ENCODE results near the gene ZNF83.

Gene ZNF83

GRCh38 chr19:52669586-52669985 is 31.4 kb upstream of the ZNF83 start:
- H3K27me3 ChIP-seq (replicated peaks; ENCODE audit: insufficient read depth, low read length): no peaks in the 10 kb centered on the region
- no peak for DNase-seq
- no peak overlapping the region for H3K9ac ChIP-seq (ENCODE audit: low read length)
- no peak overlapping the region for H3K27ac ChIP-seq (ENCODE audit: low read length)
- H2AFZ ChIP-seq (ENCODE audit: low read length): no peak overlapping the region
- no peaks in the 10 kb centered on the region for H4K20me1 ChIP-seq (ENCODE audit: insufficient read depth, low read length)
- TF ChIP-seq EZH2 (optimal IDR thresholded peaks at IDR 0.05; ENCODE audit: low read depth, low read length): no peak
- TF ChIP-seq, protein P1, sequence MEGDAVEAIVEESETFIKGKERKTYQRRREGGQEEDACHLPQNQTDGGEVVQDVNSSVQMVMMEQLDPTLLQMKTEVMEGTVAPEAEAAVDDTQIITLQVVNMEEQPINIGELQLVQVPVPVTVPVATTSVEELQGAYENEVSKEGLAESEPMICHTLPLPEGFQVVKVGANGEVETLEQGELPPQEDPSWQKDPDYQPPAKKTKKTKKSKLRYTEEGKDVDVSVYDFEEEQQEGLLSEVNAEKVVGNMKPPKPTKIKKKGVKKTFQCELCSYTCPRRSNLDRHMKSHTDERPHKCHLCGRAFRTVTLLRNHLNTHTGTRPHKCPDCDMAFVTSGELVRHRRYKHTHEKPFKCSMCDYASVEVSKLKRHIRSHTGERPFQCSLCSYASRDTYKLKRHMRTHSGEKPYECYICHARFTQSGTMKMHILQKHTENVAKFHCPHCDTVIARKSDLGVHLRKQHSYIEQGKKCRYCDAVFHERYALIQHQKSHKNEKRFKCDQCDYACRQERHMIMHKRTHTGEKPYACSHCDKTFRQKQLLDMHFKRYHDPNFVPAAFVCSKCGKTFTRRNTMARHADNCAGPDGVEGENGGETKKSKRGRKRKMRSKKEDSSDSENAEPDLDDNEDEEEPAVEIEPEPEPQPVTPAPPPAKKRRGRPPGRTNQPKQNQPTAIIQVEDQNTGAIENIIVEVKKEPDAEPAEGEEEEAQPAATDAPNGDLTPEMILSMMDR (IDR thresholded peaks at IDR 0.05; ENCODE audit: low read length): no peak
- TF ChIP-seq EZH2phosphoT487 (IDR thresholded peaks at IDR 0.05; ENCODE audit: low read length): no peak
- H3K36me3 ChIP-seq (replicated peaks; ENCODE audit: insufficient read depth, low read length): no peaks in the 10 kb centered on the region
- H3K4me1 ChIP-seq (ENCODE audit: low read length): no peaks in the 10 kb centered on the region
- no peaks in the 10 kb centered on the region for H3F3A ChIP-seq (ENCODE audit: insufficient read depth, low read length)
- H3K4me2 ChIP-seq (ENCODE audit: low read depth, low read length): no peak overlapping the region
- no peaks in the 10 kb centered on the region for H3K79me2 ChIP-seq (ENCODE audit: low read length)
- no peaks in the 10 kb centered on the region for H3K9me3 ChIP-seq (replicated peaks; ENCODE audit: insufficient read depth, low read length)
- H3K9me2 ChIP-seq (replicated peaks; ENCODE audit: insufficient read depth, low read length): no peaks in the 10 kb centered on the region
- H3K4me3 ChIP-seq (ENCODE audit: low read length): no peak overlapping the region

GRCh38 chr19:52667972-52668371 is 29.8 kb upstream of the ZNF83 start:
- H3F3A ChIP-seq (ENCODE audit: insufficient read depth, low read length): no peaks in the 10 kb centered on the region
- no peaks in the 10 kb centered on the region for H3K4me1 ChIP-seq (ENCODE audit: low read length)
- H3K4me3 ChIP-seq (ENCODE audit: low read length): no peak overlapping the region
- H3K9me2 ChIP-seq (replicated peaks; ENCODE audit: insufficient read depth, low read length): no peaks in the 10 kb centered on the region
- H3K9ac ChIP-seq (ENCODE audit: low read length): no peak overlapping the region
- H3K79me2 ChIP-seq (ENCODE audit: low read length): no peaks in the 10 kb centered on the region
- H3K27me3 ChIP-seq (replicated peaks; ENCODE audit: insufficient read depth, low read length): no peaks in the 10 kb centered on the region
- no peaks in the 10 kb centered on the region for H4K20me1 ChIP-seq (ENCODE audit: insufficient read depth, low read length)
- no peaks in the 10 kb centered on the region for H3K9me3 ChIP-seq (replicated peaks; ENCODE audit: insufficient read depth, low read length)
- no peak for DNase-seq
- H3K4me2 ChIP-seq (ENCODE audit: low read depth, low read length): no peak overlapping the region
- H3K27ac ChIP-seq (ENCODE audit: low read length): no peak overlapping the region
- no peaks in the 10 kb centered on the region for H3K36me3 ChIP-seq (replicated peaks; ENCODE audit: insufficient read depth, low read length)
- TF ChIP-seq EZH2 (optimal IDR thresholded peaks at IDR 0.05; ENCODE audit: low read depth, low read length): no peak
- no peak overlapping the region for H2AFZ ChIP-seq (ENCODE audit: low read length)

- Histone ChIP-seq H3K27me3 (replicated peaks; ENCODE audit: insufficient read depth, low read length) (no peaks in the 10 kb centered on the region), H3K4me3 (ENCODE audit: low read length) (no peak overlapping the region), H3K27ac (ENCODE audit: low read length) (no peak overlapping the region), H3K9ac (ENCODE audit: low read length) (no peak overlapping the region), H4K20me1 (ENCODE audit: insufficient read depth, low read length) (no peaks in the 10 kb centered on the region), H2AFZ (ENCODE audit: low read length) (no peak overlapping the region), H3F3A (ENCODE audit: insufficient read depth, low read length) (no peaks in the 10 kb centered on the region), H3K4me1 (ENCODE audit: low read length) (no peaks in the 10 kb centered on the region), H3K9me3 (replicated peaks; ENCODE audit: insufficient read depth, low read length) (no peaks in the 10 kb centered on the region), H3K36me3 (replicated peaks; ENCODE audit: insufficient read depth, low read length) (no peaks in the 10 kb centered on the region), H3K79me2 (ENCODE audit: low read length) (no peaks in the 10 kb centered on the region), H3K4me2 (ENCODE audit: low read depth, low read length) (no peak overlapping the region), H3K9me2 (replicated peaks; ENCODE audit: insufficient read depth, low read length) (no peaks in the 10 kb centered on the region)
- TF ChIP-seq EZH2 (optimal IDR thresholded peaks at IDR 0.05; ENCODE audit: low read depth, low read length) (no peak), EZH2phosphoT487 (IDR thresholded peaks at IDR 0.05; ENCODE audit: low read length) (no peak)
- TF ChIP-seq, protein P1 (IDR thresholded peaks at IDR 0.05; ENCODE audit: low read length): no peak
- DNase-seq: no peak
Observed at GRCh38 chr19:52666506-52666905, 28.4 kb upstream of the ZNF83 start.

DNA sequence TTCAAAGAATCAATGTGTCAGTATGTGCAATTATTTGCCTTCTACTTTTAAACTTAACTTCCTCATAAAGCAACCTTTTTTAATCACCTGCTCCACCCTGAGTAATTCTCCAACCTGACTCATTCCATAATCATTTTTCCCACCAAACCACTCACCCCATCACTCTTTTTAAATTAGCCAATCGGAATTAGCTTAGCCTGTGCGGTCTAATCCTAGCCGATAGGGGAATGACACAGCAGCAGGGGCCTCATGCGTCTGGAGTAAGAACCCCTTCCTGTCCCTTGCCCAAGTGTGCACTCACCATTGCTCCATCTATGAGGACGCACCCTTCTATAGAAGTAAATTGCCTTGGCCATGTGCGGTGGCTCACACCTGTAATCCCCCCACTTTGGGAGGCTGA is 27.4 kb upstream of the ZNF83 start:
- Histone ChIP-seq H3K27ac (ENCODE audit: low read length) (no peak overlapping the region), H3K9ac (ENCODE audit: low read length) (no peak overlapping the region), H3K27me3 (replicated peaks; ENCODE audit: insufficient read depth, low read length) (no peaks in the 10 kb centered on the region), H3K36me3 (replicated peaks; ENCODE audit: insufficient read depth, low read length) (no peaks in the 10 kb centered on the region), H4K20me1 (ENCODE audit: insufficient read depth, low read length) (no peaks in the 10 kb centered on the region), H2AFZ (ENCODE audit: low read length) (no peak overlapping the region), H3K4me1 (ENCODE audit: low read length) (no peaks in the 10 kb centered on the region), H3K4me2 (ENCODE audit: low read depth, low read length) (no peak overlapping the region), H3K9me2 (replicated peaks; ENCODE audit: insufficient read depth, low read length) (no peaks in the 10 kb centered on the region), H3K9me3 (replicated peaks; ENCODE audit: insufficient read depth, low read length) (no peaks in the 10 kb centered on the region), H3K79me2 (ENCODE audit: low read length) (no peaks in the 10 kb centered on the region), H3K4me3 (ENCODE audit: low read length) (no peak overlapping the region), H3F3A (ENCODE audit: insufficient read depth, low read length) (no peaks in the 10 kb centered on the region)
- DNase-seq: no peak
- TF ChIP-seq, protein P1 (IDR thresholded peaks at IDR 0.05; ENCODE audit: low read length): no peak
- TF ChIP-seq EZH2 (optimal IDR thresholded peaks at IDR 0.05; ENCODE audit: low read depth, low read length) (no peak), EZH2phosphoT487 (IDR thresholded peaks at IDR 0.05; ENCODE audit: low read length) (no peak)
